Osteoblast (primary cell): ENCODE results near the gene LAMA1. TPM values are rescaled to one million over a fixed set of nuclear protein-coding genes. Genes with fewer than 3 reads are reported as not detected.

ENCODE experiments used
- DNase-seq: peaks from one replicate; pipeline ENCODE4 v3.0.0; 2011; ENCODE audit warnings: low spot score, mixed read lengths; ENCODE audit not compliant: insufficient read length; ENCODE audit errors: missing footprints
- H2AFZ ChIP-seq: 2 replicates; pipeline ENCODE4 v1.6.0; 2011; ENCODE audit warnings: mild to moderate bottlenecking, low read length
- H3K27ac ChIP-seq: 2 replicates; pipeline ENCODE4 v1.5.1; 2011; ENCODE audit warnings: mild to moderate bottlenecking, low read depth, low read length, moderate library complexity
- H3K27me3 ChIP-seq: 2 replicates; pipeline ENCODE4 v1.6.0; 2012; ENCODE audit warnings: mild to moderate bottlenecking, control low read depth, inconsistent platforms, low read length, moderate library complexity; ENCODE audit not compliant: insufficient read depth
- H3K36me3 ChIP-seq: 2 replicates; pipeline ENCODE4 v1.5.1; 2011; ENCODE audit warnings: mild to moderate bottlenecking, low read length, control low read depth, moderate library complexity; ENCODE audit not compliant: insufficient read depth
- H3K4me1 ChIP-seq: 2 replicates; pipeline ENCODE4 v1.5.1; 2011; ENCODE audit warnings: mild to moderate bottlenecking, low read length, control low read depth, moderate library complexity; ENCODE audit not compliant: insufficient read depth
- H3K4me2 ChIP-seq: 2 replicates; pipeline ENCODE4 v1.6.0; 2011; ENCODE audit warnings: mild to moderate bottlenecking, low read length; ENCODE audit not compliant: insufficient read depth
- H3K4me3 ChIP-seq: fragments of 200-600 bp; sonication (generic); 3 replicates; pipeline ENCODE4 v1.5.1; 2012; ENCODE audit warnings: mild to moderate bottlenecking, low read length, inconsistent platforms; ENCODE audit not compliant: insufficient read depth
- H3K79me2 ChIP-seq: 2 replicates; pipeline ENCODE4 v1.6.0; 2012; ENCODE audit warnings: mild to moderate bottlenecking, low read length, control low read depth, inconsistent platforms; ENCODE audit not compliant: insufficient read depth
- H3K9me3 ChIP-seq: 2 replicates; pipeline ENCODE4 v1.5.1; 2011; ENCODE audit warnings: low read depth, low read length, control low read depth
- H4K20me1 ChIP-seq: 2 replicates; pipeline ENCODE4 v1.6.0; 2012; ENCODE audit warnings: mild to moderate bottlenecking, low read length, control low read depth; ENCODE audit not compliant: insufficient read depth
- total RNA-seq: library from RNA; depleted of rRNA; stranded (reverse); fragments of >200 nt; gene quantifications from 2 replicates; pipeline ENCODE4 v1.2.3, GENCODE V29; 2012
- TF ChIP-seq, protein P1 (sequence below): IDR thresholded peaks from 2 replicates; pipeline ENCODE4 v1.5.1; 2011; ENCODE audit warnings: mild to moderate bottlenecking, low read depth, low read length, moderate library complexity; ENCODE audit errors: extremely low read depth

The LAMA1 gene
- total RNA-seq, 1 donor = 8.3 TPM

DNA sequence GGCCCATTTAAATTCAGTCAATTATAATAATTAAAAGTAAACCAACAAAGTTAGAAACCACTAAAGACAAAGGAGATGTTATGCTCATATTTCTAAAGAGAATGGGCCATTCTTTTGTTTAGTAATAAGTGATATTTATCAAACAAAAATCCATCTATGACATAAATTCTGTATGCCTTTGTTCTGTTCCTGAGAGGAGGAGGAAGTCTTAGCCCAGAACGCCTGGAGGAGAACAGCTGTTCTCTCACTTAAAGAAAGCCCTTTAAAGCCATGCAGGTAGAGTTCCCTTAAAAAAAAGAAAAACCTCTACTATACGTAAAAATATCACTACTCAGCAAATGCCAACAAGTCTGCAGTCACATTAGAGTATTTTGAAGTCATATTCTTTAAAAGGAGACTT lies 15.5 kb downstream of the LAMA1 start:
- Histone ChIP-seq H3K9me3 (no peaks in the 10 kb centered on the region), H3K27ac (no peak overlapping the region), H2AFZ (no peak overlapping the region), H3K27me3 (no peaks in the 10 kb centered on the region), H3K4me1 (no peaks in the 10 kb centered on the region), H3K4me2 (no peak overlapping the region), H3K36me3 (no peaks in the 10 kb centered on the region), H4K20me1 (no peaks in the 10 kb centered on the region), H3K79me2 (no peaks in the 10 kb centered on the region), H3K4me3 (no peak overlapping the region)
- peak; percentile 30 for DNase-seq
- TF ChIP-seq, protein P1, sequence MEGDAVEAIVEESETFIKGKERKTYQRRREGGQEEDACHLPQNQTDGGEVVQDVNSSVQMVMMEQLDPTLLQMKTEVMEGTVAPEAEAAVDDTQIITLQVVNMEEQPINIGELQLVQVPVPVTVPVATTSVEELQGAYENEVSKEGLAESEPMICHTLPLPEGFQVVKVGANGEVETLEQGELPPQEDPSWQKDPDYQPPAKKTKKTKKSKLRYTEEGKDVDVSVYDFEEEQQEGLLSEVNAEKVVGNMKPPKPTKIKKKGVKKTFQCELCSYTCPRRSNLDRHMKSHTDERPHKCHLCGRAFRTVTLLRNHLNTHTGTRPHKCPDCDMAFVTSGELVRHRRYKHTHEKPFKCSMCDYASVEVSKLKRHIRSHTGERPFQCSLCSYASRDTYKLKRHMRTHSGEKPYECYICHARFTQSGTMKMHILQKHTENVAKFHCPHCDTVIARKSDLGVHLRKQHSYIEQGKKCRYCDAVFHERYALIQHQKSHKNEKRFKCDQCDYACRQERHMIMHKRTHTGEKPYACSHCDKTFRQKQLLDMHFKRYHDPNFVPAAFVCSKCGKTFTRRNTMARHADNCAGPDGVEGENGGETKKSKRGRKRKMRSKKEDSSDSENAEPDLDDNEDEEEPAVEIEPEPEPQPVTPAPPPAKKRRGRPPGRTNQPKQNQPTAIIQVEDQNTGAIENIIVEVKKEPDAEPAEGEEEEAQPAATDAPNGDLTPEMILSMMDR = no peak

DNA sequence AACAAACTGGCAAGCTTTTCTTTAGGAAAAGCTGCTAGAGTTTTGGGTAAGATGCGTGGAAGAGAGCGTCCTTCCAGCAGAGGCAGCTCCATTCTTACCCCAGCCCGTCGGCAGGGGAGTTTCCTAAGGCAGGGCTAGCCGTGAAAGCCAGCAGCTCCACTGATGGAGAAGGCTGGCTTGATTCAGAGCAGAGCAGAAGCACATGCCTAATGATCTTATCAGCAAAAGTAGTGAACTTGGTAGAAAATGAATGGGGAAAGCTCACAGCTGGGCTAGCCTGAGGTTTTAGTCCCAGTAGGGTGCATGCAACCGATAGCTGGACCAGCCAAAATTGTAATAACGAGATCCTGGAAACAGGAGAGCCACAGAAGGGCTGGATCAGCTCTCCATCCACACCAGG lies 20.8 kb downstream of the LAMA1 start:
- Histone ChIP-seq H3K4me3 (no peak overlapping the region), H3K9me3 (no peaks in the 10 kb centered on the region), H3K27ac (no peak overlapping the region), H3K4me2 (no peak overlapping the region), H3K27me3 (no peaks in the 10 kb centered on the region), H4K20me1 (no peaks in the 10 kb centered on the region), H3K79me2 (no peaks in the 10 kb centered on the region), H3K4me1 (no peaks in the 10 kb centered on the region), H3K36me3 (no peaks in the 10 kb centered on the region), H2AFZ (no peak overlapping the region)
- TF ChIP-seq, protein P1 = no peak
- peak; percentile 58 for DNase-seq

DNA sequence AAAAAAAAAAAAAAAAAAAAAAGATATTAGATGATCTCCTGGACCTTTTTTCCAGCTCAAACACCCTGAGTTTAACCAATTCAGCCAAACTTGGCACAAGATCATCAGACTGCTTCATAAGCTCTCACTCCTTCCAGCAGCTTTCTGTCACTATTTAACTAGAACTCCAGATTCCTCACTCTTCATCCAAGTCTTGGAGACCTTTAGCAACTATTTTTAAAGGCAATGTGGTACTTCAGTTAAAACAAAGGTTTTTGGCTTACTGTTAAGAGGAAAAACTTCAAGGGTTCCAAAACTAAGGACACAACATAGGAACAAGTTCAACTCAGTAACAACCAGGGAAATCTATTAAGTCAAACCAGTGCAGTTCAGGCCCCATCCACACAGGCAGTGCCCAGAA lies 23.2 kb downstream of the LAMA1 start:
- no peak overlapping the region for H3K4me2 ChIP-seq
- no peaks in the 10 kb centered on the region for H3K9me3 ChIP-seq
- TF ChIP-seq, protein P1 = no peak

DNA sequence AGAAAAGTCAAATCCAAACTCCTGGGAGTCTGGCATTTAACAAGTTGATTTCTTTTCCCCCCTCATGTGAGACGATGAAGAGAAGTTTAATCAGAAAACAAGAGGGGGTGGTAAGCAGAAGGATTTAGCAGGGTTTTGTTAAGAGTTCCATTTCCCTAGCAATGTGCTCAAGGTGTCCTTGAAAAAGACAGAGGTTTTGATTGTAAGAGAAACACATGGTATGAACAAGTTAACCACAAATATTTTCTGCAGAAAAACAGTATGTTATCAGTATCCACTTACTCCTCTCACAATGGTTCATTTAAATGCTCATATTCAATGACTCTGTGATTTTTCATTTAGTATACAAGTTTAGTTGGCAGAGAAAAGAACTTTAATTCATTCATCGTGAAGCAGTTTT lies 26.8 kb downstream of the LAMA1 start:
- Histone ChIP-seq H3K4me2 (no peak overlapping the region), H3K4me1 (no peaks in the 10 kb centered on the region), H3K27ac (no peak overlapping the region), H3K79me2 (no peaks in the 10 kb centered on the region), H4K20me1 (no peaks in the 10 kb centered on the region), H3K27me3 (no peaks in the 10 kb centered on the region), H3K36me3 (no peaks in the 10 kb centered on the region), H3K4me3 (no peak overlapping the region), H3K9me3 (no peaks in the 10 kb centered on the region), H2AFZ (no peak overlapping the region)
- DNase-seq = no peak
- TF ChIP-seq, protein P1 = no peak

More for the DNA sequence above, 23.2 kb downstream of the LAMA1 start:
- no peaks in the 10 kb centered on the region for H3K27me3 ChIP-seq
- H4K20me1 ChIP-seq = no peaks in the 10 kb centered on the region
- H3K4me1 ChIP-seq = no peaks in the 10 kb centered on the region
- no peak overlapping the region for H3K27ac ChIP-seq
- H3K36me3 ChIP-seq = no peaks in the 10 kb centered on the region
- H2AFZ ChIP-seq = peak overlapping the region; percentile 2
- no peak overlapping the region for H3K4me3 ChIP-seq
- DNase-seq = no peak
- H3K79me2 ChIP-seq = no peaks in the 10 kb centered on the region
